K562 (cell line): ENCODE results near the gene MOB3C. TPM values are rescaled to one million over a fixed set of nuclear protein-coding genes. Genes with fewer than 3 reads are reported as not detected.

Source experiments
- BRD4 ChIP-seq: fragments of 200-600 bp; sonication (generic); IDR thresholded peaks from 2 replicates; pipeline ENCODE4 v1.6.1; 2017; ENCODE audit warnings: inconsistent platforms
- CHD2 ChIP-seq: IDR thresholded peaks from 2 replicates; pipeline ENCODE4 v1.6.1; 2011; ENCODE audit warnings: low read depth, low read length
- HCFC1 ChIP-seq: IDR thresholded peaks from 2 replicates; pipeline ENCODE4 v1.6.1; 2012; ENCODE audit warnings: low read depth, low read length, improper control_type of control experiment
- HDAC6 ChIP-seq: IDR thresholded peaks from 2 replicates; pipeline ENCODE4 v1.6.1; 2012; ENCODE audit warnings: low read depth, mild to moderate bottlenecking, control low read depth, inconsistent platforms, low read length, moderate library complexity
- HMGN3 ChIP-seq: IDR thresholded peaks from 2 replicates; pipeline ENCODE4 v1.6.1; 2011; ENCODE audit warnings: borderline replicate concordance, low read depth, mild to moderate bottlenecking, mixed read lengths, low read length; ENCODE audit not compliant: insufficient read length; ENCODE audit errors: extremely low read depth
- HOMEZ ChIP-seq: fragments of 250-450 bp; sonication (Bioruptor Pico); IDR thresholded peaks from 2 replicates; pipeline ENCODE4 v1.4.0; 2020; ENCODE audit warnings: mild to moderate bottlenecking, moderate library complexity
- HSF4 ChIP-seq: fragments of 250-450 bp; sonication (Bioruptor Pico); IDR thresholded peaks from 2 replicates; pipeline ENCODE4 v2.1.2; 2022; ENCODE audit warnings: mild to moderate bottlenecking, moderate library complexity, borderline replicate concordance
- KLF1 ChIP-seq: fragments of 450-650 bp; IDR thresholded peaks from 2 replicates; pipeline ENCODE4 v1.6.1; 2016; ENCODE audit warnings: missing genetic modification characterization, missing compliant biosample characterization
- MYBL2 ChIP-seq, 2 experiments: fragments of 450-650 bp in 1 of 2; sonication (generic) in 1 of 2; formaldehyde crosslinking in 1 of 2; IDR thresholded peaks; 2 replicates each; pipeline versions ENCODE4 v1.6.1 to v1.8.1; 2017 to 2022; ENCODE audit warnings: borderline replicate concordance in 1 of 2, inconsistent platforms in 1 of 2, low read depth in 1 of 2, mild to moderate bottlenecking in 1 of 2, missing genetic modification reagents in 1 of 2, moderate library complexity in 1 of 2
- MYNN ChIP-seq, 2 experiments: sonication (generic); formaldehyde crosslinking in 1 of 2; IDR thresholded peaks; 2 replicates each; pipeline versions ENCODE4 v1.5.0 to v1.6.1; 2016 to 2020; ENCODE audit warnings: antibody characterized with exemption in 1 of 2, missing genetic modification reagents in 1 of 2
- NR4A1 ChIP-seq, 2 experiments: fragments of 250-450 bp in 1 of 2; fragments of 450-650 bp in 1 of 2; sonication (Bioruptor Pico) in 1 of 2; IDR thresholded peaks; 2 replicates each; pipeline versions ENCODE4 v1.4.0 to v1.6.1; 2016 to 2020; ENCODE audit warnings: mild to moderate bottlenecking in 2 of 2, missing compliant biosample characterization in 1 of 2, missing genetic modification characterization in 1 of 2, moderate library complexity in 1 of 2
- RBFOX2 ChIP-seq: fragments of 200-400 bp; formaldehyde crosslinking; IDR thresholded peaks from 2 replicates; pipeline ENCODE4 v1.6.1; 2017; ENCODE audit warnings: low read depth, mild to moderate bottlenecking, low read length, moderate library complexity
- RBM22 ChIP-seq: fragments of 200-400 bp; formaldehyde crosslinking; IDR thresholded peaks from 2 replicates; pipeline ENCODE4 v1.6.1; 2018; ENCODE audit warnings: low read length, low read depth; ENCODE audit not compliant: poor library complexity, severe bottlenecking
- SFPQ ChIP-seq: fragments of 200-400 bp; formaldehyde crosslinking; IDR thresholded peaks from 2 replicates; pipeline ENCODE4 v1.6.1; 2017; ENCODE audit warnings: mild to moderate bottlenecking, low read depth, low read length, moderate library complexity
- SMARCB1 ChIP-seq: IDR thresholded peaks from 2 replicates; pipeline ENCODE4 v1.6.1; 2011; ENCODE audit warnings: improper control_type of control experiment, low read depth; ENCODE audit not compliant: insufficient read length
- SMC3 ChIP-seq: conservative IDR thresholded peaks from 2 replicates; pipeline ENCODE4 v1.6.1; 2011; ENCODE audit warnings: low read depth, low read length, improper control_type of control experiment; ENCODE audit not compliant: insufficient read depth
- STAT5B ChIP-seq: fragments of 250-450 bp; sonication (Bioruptor Pico); IDR thresholded peaks from 2 replicates; pipeline ENCODE4 v1.8.0; 2021; ENCODE audit warnings: mild to moderate bottlenecking, inconsistent platforms
- TEAD1 ChIP-seq, 2 experiments: fragments of 450-650 bp in 1 of 2; sonication (generic) in 1 of 2; formaldehyde crosslinking; IDR thresholded peaks; 2 replicates each; pipeline versions ENCODE4 v1.4.0 to v1.8.0; 2020 to 2022; ENCODE audit warnings: mild to moderate bottlenecking in 2 of 2, missing genetic modification reagents in 1 of 2
- XRCC3 ChIP-seq: fragments of 450-650 bp; IDR thresholded peaks from 2 replicates; pipeline ENCODE4 v1.6.1; 2017; ENCODE audit warnings: mild to moderate bottlenecking, moderate library complexity
- ZC3H4 ChIP-seq: sonication (generic); formaldehyde crosslinking; IDR thresholded peaks from 2 replicates; pipeline ENCODE4 v1.9.0; 2021; ENCODE audit warnings: missing genetic modification reagents, borderline replicate concordance
- ZC3H8 ChIP-seq: fragments of 450-650 bp; IDR thresholded peaks from 2 replicates; pipeline ENCODE4 v1.6.1; 2017
- polyA plus RNA-seq, 8 experiments: library from polyadenylated mRNA; depleted of rRNA in 4 of 8; stranded (reverse) in 5 of 8; unstranded in 3 of 8; fragments of >200 nt; fragmentation: Nextera tagmentation in 2 of 8; fragmentation: Illumina TruSeq in 1 of 8; extraction: Ambion mirVana in 2 of 8; extraction: Trizol in 1 of 8; gene quantifications; 2 replicates each; pipeline versions ENCODE4 v1.2.1 to v1.2.3, GENCODE V29; 2011 to 2014; ENCODE audit warnings: inconsistent platforms in 1 of 8, missing spikeins in 1 of 8
- total RNA-seq, 7 experiments: library from RNA; depleted of rRNA in 6 of 7; stranded (reverse); fragments of >200 nt in 6 of 7; fragmentation: Illumina TruSeq in 2 of 7; extraction: Trizol in 2 of 7; gene quantifications; 2 replicates each; pipeline versions ENCODE4 v1.2.1 to v1.2.3, GENCODE V29; 2011 to 2021; ENCODE audit warnings: low replicate concordance in 1 of 7

Gene MOB3C
- total and polyA plus RNA-seq, 9 of the 15 experiments (the other 6 are each of a cell fraction or from before 2014, with no cell fraction given) = 1.0 to 7.5 (median 3.7) TPM

- no peak for TF ChIP-seq KLF1 (tag)
- TF ChIP-seq ZC3H4 (CRISPR knock-in tag) = no peak
- no peak for TF ChIP-seq SFPQ
- no peak for TF ChIP-seq BRD4
- TF ChIP-seq RBM22 = no peak
- TF ChIP-seq SMC3 = no peak
- TF ChIP-seq XRCC3 = no peak
- no peak for TF ChIP-seq STAT5B (CRISPR knock-in tag)
- TF ChIP-seq RBFOX2 = peak; percentile 93
- no peak for TF ChIP-seq HSF4 (CRISPR knock-in tag)
- TF ChIP-seq SMARCB1 = no peak
- peak in 1 of 2 experiments; percentile 81; a peak in 1 of 4 replicates for TF ChIP-seq TEAD1 (CRISPR knock-in tag; IDR thresholded peaks at IDR 0.05)
- no peak for TF ChIP-seq HDAC6
- no peak for TF ChIP-seq ZC3H8
- no peak for TF ChIP-seq MYNN (IDR thresholded peaks at IDR 0.05)
- no peak for TF ChIP-seq MYNN (CRISPR knock-in tag; IDR thresholded peaks at IDR 0.05)
- 0 out of 2 replicates have a peak, but pooled peaks have one; percentile 22 for TF ChIP-seq HOMEZ (CRISPR knock-in tag)
- peak; percentile 79 for TF ChIP-seq HMGN3
- TF ChIP-seq NR4A1 (CRISPR knock-in tag; IDR thresholded peaks at IDR 0.05) = no peak
- no peak for TF ChIP-seq NR4A1 (tag; IDR thresholded peaks at IDR 0.05)
- no peak for TF ChIP-seq HCFC1
- no peak for TF ChIP-seq MYBL2 (IDR thresholded peaks at IDR 0.05; ENCODE audit: low read depth)
- TF ChIP-seq MYBL2 (CRISPR knock-in tag; IDR thresholded peaks at IDR 0.05; ENCODE audit: borderline replicate concordance) = no peak
- no peak for TF ChIP-seq CHD2
These were observed 12.6 kb downstream of the MOB3C start, which contains the start of gene MKNK1 (continued) for GRCh38 chr1:46603858-46604549.
